Measurements from ENCODE around the gene LOXL1. TPM values are rescaled to one million over a fixed set of nuclear protein-coding genes. Genes with fewer than 3 reads are reported as not detected.

LOXL1 gene
- total RNA-seq, 2 donors from 2014 or later = 2.3 to 6.9 TPM

- no peaks in the 10 kb centered on the region for H3K4me1 ChIP-seq
- intact Hi-C loops (cut with DNase I) = no loop called here
- no peak overlapping the region for H3K9ac ChIP-seq (ENCODE audit: low read depth in 2 of 2, low read length in 2 of 2)
- H3K36me3 ChIP-seq = no peaks in the 10 kb centered on the region
- H3K27me3 ChIP-seq = no peaks in the 10 kb centered on the region
- H3K9me3 ChIP-seq = no peaks in the 10 kb centered on the region
- no peak overlapping the region for H3K4me3 ChIP-seq
- H3K27ac ChIP-seq = no peak overlapping the region
- TF ChIP-seq CTCF (IDR thresholded peaks at IDR 0.05) = no peak
- no peak for DNase-seq
These were observed 37.1 kb upstream of the LOXL1 start for GRCh38 chr15:73889053-73889761.

DNA sequence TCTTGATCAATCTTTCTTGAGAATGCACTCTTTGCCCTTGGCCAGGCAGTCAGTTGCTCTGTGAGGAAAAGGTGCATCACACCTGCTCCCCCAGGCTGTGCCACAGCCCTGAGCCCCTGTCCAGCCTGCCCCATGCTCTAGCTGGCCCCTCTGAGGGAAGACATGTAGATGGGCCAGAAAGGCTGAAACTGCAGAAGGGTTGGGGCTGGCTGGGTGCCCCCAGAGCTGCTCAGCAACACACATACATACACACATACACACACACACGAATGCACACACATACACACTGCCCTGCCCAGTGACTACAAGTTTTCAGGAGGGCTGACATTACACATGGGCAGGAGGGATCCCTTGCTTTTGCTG, 36.5 kb upstream of the LOXL1 start:
- no peak for TF ChIP-seq CTCF (IDR thresholded peaks at IDR 0.05)
- Histone ChIP-seq H3K4me3 (no peak overlapping the region), H3K36me3 (no peaks in the 10 kb centered on the region), H3K27ac (no peak overlapping the region), H3K9me3 (no peaks in the 10 kb centered on the region), H3K27me3 (no peaks in the 10 kb centered on the region), H3K4me1 (no peaks in the 10 kb centered on the region), H3K9ac (ENCODE audit: low read depth in 2 of 2, low read length in 2 of 2) (no peak overlapping the region)
- no peak for DNase-seq
- intact Hi-C loops (cut with DNase I) = no loop called here

GRCh38 chr15:73891328-73892315, 34.6 kb upstream of the LOXL1 start:
- no peaks in the 10 kb centered on the region for H3K27me3 ChIP-seq
- intact Hi-C loops (cut with DNase I) = no loop called here
- H3K4me3 ChIP-seq = no peak overlapping the region
- TF ChIP-seq CTCF (IDR thresholded peaks at IDR 0.05) = no peak
- no peaks in the 10 kb centered on the region for H3K36me3 ChIP-seq
- no peak overlapping the region for H3K9ac ChIP-seq (ENCODE audit: low read depth in 2 of 2, low read length in 2 of 2)
- no peak overlapping the region for H3K27ac ChIP-seq
- H3K4me1 ChIP-seq = no peaks in the 10 kb centered on the region
- DNase-seq = no peak
- H3K9me3 ChIP-seq = no peaks in the 10 kb centered on the region

DNA sequence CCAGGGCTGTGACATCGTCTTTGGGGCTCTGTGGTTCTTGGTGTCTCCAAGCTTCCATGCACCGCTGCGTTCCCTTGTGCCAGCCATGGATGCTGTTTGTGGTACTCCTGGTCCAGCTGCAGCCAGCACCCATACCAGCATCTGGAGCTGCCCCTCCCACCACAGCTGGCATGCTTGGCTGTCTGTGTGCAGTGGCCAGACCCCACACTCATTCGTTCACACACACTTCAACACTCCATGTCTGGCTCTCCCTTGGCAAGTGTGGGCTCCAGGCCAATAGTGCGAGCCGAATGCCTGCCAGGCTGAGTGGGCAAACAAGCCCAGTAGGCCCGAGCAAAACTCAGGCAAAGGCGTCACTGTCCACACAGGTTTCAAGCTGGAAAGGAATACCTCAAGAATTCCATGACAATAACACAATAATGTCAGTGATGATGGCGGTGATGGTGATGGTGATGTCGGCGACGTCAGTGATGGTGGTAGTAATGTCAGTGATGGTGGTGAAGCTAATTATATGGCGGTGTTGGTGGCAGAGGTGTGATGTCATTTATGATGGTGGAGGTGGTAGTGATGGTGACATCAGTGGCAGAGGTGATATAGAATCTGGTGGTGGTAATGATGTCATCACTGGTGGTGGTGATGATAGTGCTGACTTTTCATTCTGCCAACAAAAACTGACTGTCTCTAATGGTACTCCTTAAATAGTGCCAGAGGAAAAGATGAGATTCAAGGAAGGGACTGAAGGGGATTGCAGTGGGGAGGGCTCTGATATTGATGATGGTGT, 33.6 kb upstream of the LOXL1 start:
- Histone ChIP-seq H3K4me3 (no peak overlapping the region), H3K9ac (ENCODE audit: low read depth in 2 of 2, low read length in 2 of 2) (no peak overlapping the region), H3K36me3 (no peaks in the 10 kb centered on the region), H3K27me3 (no peaks in the 10 kb centered on the region), H3K27ac (no peak overlapping the region), H3K4me1 (no peaks in the 10 kb centered on the region), H3K9me3 (no peaks in the 10 kb centered on the region)
- DNase-seq = no peak
- TF ChIP-seq CTCF (IDR thresholded peaks at IDR 0.05) = no peak
- intact Hi-C loops (cut with DNase I) = no loop called here

DNA sequence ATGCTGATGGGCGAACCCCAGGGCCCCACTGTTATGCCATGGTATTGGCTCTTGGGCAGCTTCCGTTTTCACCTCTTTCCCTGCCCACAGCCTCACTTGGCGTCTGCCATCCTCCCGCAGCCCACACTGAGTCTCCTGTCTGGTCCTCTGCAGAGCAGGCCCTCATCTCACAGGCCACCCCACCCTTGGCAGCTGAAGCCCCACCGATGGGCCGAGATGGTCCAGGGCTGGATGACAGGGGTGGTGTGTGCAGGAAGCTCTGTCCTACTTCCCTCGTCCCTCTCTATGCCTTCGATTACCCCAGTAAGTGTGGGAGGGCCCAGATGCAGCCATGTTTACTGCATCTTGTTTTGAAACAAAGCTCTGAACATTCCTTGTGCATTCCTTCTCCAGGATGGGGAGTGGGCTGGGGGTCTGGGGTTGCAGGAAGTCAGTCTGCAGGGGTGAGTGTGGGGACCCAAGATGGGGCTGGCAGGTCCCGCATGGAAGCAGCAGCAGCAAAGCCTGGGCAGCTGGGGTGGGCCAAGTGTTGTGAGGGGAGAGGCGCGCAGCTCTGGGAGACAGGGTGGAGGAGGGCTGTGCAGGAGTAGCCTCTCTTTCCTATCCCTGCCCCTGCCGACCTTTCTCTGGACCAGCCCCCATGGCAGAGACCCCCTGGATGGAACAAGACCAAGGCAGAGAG, 32.0 kb upstream of the LOXL1 start:
- Histone ChIP-seq H3K4me1 (no peaks in the 10 kb centered on the region), H3K27ac (no peak overlapping the region), H3K4me3 (no peak overlapping the region), H3K9ac (ENCODE audit: low read depth in 2 of 2, low read length in 2 of 2) (no peak overlapping the region), H3K36me3 (no peaks in the 10 kb centered on the region), H3K9me3 (no peaks in the 10 kb centered on the region), H3K27me3 (no peaks in the 10 kb centered on the region)
- no peak for TF ChIP-seq CTCF (IDR thresholded peaks at IDR 0.05)
- intact Hi-C loops (cut with DNase I) = no loop called here
- DNase-seq = no peak

Data from colonic mucosa (tissue), 4 donors.